HPDE6-E6E7 (cell line): ENCODE data around the gene AIMP2.
"Not testable (repeated sequence)": the region's sequence is repeated elsewhere in the genome, so short reads cannot be mapped to it uniquely, and the experiment has no call there.

Source experiments
- DNase-seq: peaks from one replicate; pipeline ENCODE4 v3.0.0; 2011; ENCODE audit warnings: missing footprints; ENCODE audit errors: extremely low spot score

The AIMP2 gene

DNA sequence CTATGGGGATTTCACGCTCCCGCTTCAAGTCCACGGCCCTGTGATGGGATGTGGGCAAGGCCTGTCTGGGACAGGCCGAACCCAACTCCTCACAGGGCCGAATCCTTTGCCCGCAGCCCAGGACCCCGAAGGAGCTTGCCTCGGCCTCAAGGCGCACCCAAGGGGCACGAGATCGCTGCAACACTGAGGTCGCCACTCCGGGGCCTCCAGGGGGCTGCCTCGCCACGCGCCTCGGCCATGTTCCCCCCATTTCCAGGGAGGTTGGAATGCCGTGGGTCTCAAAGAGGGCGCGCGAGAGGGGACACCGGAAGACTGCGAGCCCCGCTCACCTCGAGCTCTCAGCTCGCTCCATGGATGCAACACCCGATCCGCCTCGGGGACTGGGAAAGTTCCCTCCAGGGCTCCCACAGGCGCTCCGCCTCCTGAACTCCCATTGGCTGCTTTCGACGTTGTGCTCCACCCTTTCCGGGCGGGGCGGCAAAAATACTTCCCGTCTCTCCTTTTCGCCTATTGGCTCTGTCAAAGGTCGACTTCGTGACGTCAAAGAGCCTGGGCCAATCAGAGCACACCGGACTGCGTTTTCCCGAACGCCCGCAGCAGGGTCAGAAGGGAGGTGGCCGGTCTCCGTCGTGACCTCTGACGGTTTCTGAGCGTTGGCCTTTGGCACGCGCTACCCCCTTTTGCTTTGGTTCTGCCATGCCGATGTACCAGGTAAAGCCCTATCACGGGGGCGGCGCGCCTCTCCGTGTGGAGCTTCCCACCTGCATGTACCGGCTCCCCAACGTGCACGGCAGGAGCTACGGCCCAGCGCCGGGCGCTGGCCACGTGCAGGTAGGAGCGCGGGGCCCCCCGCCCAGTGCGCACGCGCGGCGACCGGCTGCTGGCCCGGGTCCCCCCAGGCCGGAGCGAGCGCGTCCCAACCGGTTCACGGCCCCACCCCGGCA is at the start of gene AIMP2, which contains the start of gene PMS2:
TSS of gene AIMP2 (plus strand) at position 605 of the 944 bp plus-strand sequence. CDS start at position 697, 92 bp downstream.
TSS of gene PMS2 (minus strand) at position 382 of the 944 bp plus-strand sequence. CDS start at position 352, 30 bp downstream.
- DNase-seq = peak; percentile 90

DNA sequence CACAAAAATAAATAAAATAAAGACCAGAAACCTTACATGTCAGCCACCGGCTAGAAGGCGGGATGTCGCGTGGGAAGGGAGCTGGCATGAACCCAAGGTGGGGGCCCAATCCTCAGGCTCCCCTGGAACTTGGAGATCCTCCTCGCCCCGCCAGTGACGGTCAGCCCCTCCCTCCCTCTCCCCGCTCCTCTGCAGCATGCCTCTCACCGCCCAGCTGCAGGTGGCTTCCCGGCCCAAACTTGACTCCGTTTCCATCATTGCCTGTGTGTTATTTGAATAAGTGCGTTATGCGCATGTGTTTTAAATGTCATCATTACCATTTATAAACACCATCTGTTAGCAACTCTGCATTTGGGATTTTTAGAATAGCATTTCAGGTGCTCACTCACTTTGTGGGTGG is 45.9 kb upstream of the AIMP2 start:
- DNase-seq = not testable (repeated sequence)

DNA sequence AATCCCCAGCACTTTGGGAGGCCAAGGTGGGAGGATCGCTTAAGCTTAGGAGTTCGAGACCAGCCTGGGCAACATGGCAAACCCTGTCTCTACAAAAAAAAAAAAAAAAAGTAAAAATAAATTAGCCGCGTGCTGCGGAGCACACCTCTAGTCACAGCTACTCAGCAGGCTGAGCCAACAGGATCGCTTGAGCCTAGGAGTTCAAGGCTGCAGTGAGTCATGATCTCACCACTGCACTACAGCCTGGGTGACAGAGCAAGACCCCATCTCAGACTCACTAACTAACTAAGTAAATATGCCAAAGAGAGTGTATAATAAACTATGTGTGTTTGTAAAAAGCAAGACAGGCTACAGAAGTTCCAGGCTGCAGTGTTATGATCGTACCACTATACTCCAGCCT is 45.3 kb upstream of the AIMP2 start:
- DNase-seq = not testable (repeated sequence)

DNA sequence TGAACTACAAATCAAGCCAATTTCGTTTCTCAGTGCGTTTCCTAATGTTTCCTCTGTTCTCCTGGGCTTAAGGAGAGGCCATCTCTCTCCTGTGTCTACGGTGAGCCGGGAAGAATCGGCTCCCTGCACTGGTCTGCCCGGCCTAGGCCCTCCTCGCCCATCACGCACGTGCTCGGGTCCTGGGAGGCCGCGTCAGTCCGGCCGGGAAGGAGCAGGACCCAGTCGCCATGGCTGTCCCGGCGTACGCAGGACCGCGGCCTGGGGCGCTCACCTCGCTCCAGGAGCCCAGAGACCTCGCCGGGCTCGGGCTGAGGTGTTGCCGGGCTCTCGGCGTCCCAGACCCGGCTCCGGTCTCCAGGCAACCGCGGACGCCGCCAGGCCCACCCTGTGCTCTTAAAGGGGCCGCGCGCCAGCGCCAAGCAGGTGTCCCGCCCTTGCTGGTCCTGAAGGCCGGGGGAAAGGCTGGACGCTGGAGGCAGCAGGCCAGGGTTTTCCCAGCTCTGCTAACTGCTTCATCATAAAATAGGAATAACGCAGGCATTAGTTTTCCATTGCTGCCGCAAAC is 38.6 kb upstream of the AIMP2 start, which contains the start of gene RSPH10B:
TSS of gene RSPH10B (minus strand) at position 343 of the 565 bp plus-strand sequence. CDS start 3,573 bp downstream, outside the sequence.
- DNase-seq = not testable (repeated sequence)

DNA sequence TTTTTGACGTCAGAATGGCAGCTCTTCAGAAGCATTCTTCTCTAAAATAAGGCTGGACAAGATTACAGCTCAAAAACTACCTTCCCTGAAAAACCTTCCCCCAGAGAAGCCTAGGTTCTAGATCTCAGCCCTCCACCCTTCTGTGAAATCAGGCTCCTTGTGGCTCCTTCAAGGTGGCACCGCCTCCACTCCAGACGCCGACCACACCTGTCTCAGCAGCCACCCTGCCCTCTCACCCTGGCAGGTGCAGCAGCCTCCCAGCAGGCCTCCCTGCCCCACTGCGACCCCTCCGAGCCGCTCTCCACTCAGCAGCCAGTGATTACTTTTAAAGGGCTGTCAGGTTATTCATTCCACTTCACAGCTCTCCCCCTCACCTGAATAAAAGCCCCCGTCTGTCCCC is 35.5 kb upstream of the AIMP2 start:
- DNase-seq = not testable (repeated sequence)

DNA sequence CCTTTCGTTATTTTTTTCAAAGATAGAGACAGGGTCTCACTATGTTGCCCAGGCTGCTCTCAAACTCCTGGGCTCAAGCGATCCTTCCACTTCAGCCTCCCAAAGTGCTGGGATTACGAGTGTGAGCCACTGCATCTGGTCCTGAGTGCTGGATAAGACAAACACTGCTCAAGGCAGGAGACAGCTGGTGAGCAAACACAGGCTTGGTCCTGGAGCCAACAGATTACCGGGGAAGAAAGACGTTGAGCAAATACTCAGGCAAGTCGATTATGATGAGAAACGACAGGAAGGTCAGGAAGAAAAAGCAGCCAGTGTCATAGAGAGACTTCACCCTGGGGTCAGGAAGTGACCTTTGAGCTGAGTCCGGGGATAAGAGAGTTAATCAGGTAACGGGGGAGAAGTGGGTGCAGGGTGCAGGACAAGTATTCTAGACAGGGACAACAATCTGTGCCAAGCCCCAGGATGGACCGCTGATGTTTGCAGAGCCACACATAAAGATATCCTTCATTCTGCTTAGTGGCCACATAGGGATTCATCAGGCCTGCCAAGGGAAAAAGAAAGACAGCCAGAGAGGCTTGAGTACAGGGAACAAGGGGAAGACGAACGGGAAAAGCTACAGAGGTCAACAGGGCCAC is 29.3 kb upstream of the AIMP2 start:
- not testable (repeated sequence) for DNase-seq

DNA sequence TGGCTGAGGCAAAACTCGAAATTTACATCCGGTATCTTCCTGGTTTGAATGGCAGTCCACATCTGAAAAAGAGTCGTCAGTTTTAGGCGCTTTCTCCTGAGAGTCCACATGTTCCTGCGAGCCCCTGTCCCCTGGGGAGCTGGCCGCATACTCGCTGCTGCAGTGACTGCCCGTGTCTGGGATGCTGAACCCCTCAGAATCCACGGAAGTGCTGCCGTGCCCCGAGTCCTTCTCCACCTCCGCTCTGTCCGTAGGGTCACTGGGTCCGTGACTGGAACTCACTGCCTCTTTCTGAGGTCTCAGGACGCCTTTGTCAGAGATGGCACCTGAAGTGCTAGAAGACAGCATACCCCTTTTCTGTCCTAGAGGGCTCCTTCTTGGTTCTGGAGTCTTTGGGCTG is 22.0 kb upstream of the AIMP2 start:
- DNase-seq = not testable (repeated sequence)

DNA sequence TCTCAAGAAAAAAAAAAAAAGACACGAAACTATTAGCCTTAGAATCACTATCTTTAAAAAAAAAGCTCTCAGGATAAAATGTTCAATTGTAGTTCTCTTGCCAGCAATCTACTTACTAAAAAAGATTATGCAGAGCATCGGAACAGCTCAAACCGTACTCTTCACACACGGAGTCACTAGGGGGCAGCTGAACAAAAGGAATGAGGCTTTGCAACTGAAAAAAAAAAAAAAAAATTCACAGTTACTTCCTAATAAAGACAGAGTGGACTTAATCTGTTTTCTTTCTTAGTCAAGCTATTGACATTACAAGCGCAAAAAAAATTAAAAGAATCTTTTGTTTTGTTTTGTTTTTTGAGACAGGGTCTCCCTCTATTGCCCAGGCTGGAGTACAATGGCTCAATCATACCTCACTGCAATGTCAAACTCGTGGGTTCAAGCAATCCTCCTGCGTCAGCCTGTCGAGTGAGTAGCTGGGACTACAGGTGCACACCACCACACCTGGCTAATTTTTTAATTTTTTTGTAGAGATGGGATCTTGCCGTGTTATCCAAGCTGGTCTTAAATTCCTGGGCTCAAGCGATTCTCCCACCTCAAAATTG is 11.8 kb upstream of the AIMP2 start:
- peak; percentile 33 for DNase-seq

DNA sequence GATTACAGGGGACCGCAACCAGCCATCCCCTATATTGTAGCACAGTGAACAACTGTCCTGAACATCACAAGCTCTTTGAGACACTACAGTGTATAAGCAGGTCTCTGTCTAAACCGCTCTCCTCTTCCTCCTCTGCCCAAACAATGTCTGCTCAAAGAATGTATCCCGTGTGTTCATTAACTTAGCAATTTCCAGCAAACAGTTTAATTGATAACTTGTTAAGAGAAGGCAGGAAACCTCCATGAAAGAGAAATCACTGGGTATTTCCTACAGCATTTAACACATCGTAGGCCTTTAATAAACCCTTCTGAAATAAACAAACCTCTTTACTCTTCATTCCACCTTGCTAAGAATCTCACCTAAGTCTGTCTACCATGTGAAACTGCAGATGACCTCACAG is 1.7 kb upstream of the AIMP2 start:
- DNase-seq = no peak

DNA sequence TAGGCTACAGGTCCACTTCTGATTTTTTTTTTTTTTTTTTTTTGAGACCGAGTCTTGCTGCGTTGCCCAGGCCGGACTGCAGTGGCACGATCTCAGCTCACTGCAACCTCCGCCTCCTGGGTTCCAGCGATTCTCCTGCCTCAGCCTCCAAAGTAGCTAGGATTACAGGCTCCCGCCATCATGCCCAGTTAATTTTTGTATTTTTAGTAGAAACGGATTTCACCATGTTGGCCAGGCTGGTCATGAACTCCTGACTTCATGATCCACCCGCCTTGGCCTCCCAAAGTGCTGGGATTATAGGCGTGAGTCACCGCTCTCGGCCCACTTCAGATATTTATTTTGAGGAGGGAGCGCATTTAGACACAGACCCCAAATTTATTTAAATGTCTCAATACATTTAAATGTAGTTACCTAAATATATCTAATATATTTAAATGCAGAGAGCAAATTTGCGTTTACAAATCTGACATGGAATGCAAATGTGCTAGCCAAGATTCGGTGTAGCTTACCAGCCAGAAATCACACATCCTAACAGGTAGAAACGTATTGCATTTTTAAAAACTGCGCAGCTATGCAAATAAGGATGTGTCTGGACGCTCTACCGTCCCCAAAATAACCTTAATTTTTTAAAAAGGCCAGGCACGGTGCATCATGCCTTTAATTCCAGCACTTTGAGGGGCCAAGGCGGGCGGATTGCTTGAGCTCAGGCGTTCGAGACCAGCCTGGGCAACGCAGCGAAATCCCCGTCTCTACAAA is 1.1 kb upstream of the AIMP2 start:
- DNase-seq = not testable (repeated sequence)

DNA sequence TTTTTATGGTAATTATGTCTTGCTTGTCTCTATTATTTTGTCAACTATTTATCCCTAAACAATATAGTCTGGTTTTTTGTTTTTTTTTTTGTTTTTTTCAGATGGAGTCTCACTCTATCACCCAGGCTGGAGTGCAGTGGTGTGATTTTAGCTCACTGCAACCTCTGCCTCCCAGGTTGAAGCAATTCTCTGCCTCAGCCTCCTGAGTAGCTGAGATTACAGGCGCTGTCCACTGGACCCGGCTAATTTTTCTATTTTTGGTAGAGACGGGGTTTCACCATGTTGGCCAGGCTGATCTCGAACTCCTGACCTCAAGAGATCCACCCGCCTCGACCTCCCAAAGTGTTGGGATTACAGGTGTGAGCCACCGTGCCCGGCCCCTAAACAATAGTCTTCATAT is 1.3 kb downstream of the AIMP2 start:
- DNase-seq = not testable (repeated sequence)

DNA sequence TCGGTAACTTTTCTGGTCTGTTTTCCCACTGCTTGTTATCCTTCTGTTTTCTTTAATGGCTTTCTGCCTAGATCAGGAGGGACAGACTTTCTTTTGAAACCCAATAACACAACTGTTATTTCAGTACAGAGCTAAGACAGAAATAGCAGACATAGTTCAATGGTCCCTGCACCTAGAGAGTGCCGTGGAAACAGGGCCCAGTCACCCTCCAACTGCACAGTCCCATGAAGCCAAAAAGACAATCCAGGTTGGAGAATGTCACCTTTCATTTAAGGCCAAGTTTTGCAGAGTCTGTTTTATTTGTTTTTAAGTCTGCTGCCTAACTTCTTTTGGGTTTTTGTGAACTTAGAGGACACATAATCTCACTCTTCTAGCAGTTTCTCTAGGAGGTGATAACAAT is 2.5 kb downstream of the AIMP2 start:
- no peak for DNase-seq

DNA sequence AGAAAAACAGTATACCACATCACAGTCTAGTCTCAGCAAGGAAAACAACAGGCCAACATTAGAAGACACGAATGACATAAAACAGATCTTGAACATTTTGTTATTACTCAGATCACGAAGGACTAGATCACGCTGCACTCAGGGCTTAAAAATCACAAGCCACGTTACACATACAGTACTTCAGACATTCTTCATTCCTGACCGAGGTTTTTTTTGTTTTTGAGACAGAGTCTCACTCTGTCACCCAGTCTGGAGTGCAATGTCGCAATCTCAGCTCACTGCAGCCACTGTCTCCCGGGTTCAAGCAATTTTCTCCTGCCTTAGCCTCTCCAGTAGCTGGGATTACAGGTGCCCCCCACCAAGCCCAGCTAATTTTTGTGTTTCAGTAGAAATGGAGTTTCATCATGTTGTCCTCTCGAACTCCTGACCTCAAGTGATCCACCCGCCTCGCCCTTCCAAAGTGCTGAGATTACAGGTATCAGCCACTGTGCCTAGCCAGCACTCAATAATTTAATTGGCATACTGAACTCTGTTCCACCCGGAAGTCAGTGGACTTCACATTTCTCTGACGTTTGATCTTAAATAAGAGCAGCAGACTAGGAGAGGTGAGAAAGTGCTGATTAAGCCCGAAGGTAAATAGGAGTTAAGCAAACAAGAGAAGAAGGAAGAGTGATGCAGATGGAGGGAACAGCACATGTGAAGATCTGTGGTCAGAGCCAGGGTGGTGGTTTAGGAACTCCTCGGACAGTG is 3.5 kb downstream of the AIMP2 start:
- no peak for DNase-seq

DNA sequence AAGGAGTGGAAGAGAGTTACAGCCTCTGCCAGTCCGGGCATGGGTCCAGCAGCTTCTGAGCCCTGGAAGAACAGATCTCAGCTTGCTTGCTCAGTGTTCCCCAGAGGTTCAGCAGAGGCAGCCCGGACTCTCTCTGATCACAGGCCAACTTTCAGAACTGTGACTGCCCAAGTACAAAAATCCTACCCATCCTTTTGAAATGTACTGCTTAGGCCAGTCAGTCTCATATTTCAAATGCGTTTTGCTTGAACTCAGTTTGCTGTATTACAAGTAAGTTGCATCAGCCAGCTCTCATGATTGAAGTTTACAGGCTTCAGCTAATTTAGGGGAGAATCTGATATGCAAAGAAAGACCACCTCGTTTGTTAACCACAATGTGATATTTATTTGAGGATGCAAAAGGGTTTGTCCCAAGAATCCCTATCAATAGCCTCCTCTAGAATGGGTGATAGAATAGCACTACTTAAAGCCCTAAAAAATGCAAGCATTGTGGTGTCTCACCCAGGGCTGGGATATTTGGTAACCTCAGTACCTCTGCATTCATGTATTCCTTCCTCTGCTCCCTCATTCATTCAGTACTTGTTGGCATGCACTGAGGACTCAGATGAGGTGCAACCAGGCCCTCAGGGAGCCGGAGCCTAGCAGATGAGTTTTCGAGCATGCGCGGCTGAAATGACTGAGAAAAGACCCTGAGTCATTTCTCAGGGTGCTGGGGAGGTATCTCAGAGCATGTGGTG is 7.0 kb downstream of the AIMP2 start:
- DNase-seq = no peak

DNA sequence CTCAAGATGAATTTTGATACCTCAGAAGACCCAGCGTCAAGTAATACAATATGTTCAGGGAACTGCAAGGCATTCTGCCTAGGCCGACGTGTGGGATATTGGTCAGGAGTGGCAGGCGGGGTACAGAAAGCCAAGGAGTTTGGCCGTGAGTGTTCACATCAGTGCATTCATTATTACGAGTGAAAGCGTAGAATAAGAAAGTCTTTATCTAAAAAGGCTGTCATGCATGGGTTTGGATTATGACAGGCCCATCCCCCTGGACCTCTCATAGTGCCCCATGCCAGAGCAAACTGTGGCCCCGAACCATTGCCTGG is 7.5 kb downstream of the AIMP2 start:
- DNase-seq = no peak

DNA sequence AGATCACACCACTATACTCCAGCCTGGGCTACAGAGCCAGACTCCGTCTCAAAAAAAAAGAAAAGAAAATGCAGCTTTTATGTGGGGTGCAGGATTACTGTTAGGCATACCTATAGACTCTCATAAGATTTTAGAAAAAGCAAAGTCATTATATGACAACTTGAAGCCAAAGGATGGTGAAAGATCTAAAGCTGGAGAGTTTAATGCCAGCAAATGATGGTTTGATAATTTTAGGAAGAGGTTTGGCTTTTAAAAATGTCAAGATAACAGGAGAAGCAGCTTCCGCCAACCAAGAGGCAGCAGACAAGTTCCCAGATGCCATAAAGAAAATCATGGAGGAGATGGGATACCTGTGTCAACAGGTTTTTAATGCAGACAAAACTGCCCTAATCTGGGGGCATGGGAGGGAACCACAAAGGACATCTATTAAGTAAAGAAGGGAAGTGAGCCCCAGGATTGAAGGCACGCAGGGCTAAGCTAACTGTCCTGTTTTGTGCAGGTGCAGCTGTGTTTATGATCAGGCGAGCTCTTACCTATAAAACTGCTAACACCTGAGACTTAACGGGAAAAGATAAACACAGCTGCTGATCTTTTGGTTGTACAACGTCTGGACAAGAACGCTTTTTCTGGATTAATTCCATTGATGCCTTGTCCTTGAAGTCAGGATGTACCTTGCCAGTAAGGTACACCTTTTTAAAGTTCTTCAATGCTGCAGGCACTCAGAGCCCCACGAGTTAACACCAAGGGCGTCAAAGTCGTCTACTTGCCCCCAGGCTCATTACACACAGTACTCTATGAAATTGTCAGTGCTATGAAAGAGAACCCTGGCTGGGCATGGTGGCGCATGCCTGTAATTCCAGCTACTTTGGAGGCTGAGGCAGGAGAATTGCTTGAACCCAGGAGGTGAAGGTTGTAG is 11.6 kb downstream of the AIMP2 start:
- no peak for DNase-seq

DNA sequence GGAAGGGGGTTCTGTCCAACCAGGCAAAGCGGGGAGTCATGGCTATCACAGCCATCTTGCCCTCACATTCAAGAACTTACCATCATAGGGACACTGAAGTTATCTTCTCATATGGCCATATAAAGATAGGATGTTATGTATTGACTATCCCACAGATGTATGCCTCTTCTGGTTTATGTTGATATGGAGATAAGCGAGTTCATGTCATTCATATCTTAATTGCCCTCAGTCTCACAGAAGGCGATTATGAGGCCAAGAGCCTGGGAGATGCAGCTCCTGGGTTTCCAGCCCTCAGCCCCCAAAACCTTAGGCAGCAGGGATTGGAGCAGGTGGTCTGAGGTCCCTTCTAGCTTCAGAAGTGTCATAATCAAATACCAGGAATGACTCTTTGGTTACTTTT is 13.6 kb downstream of the AIMP2 start:
- DNase-seq = no peak

DNA sequence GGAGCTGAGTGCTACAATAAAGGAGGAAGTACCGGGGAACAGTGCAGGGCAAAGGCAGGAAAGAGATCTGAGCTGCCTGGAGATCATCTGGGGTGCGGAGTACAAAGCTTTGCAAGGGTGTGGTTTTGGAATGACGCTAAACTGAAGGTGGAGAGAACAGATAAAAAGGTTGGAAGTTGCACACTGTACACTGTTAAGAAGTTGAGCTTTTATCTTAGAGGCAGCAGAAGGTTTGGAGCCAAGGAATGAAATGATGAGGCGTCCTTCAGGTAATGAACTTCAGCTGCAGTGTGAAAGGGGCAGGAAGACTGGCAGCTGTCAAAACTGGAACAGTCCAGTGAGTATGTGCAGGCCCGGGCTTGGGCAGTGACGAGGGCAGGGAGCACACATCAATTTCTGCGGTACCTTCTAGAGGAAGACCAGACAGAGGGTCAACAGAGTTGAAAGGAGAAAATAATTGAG is 14.9 kb downstream of the AIMP2 start:
- no peak for DNase-seq
